GM18873 (cell line): Measurements from ENCODE around the gene CHID1.

ENCODE experiments used
- ATAC-seq: cut with Tn5 transposase; IDR thresholded peaks from one replicate; pipeline ENCODE4 v1.9.1; 2021; ENCODE audit warnings: mild to moderate bottlenecking, moderate library complexity, moderate number of reproducible peaks; ENCODE audit not compliant: unreplicated experiment, low FRiP score

CHID1 gene

GRCh38 chr11:910589-911030, at the start of gene CHID1:
Gene CHID1, minus strand, starts transcription at chr11:910810. Its CDS starts 5,994 bp downstream, at chr11:904816.
- peak; percentile 59 for ATAC-seq

DNA sequence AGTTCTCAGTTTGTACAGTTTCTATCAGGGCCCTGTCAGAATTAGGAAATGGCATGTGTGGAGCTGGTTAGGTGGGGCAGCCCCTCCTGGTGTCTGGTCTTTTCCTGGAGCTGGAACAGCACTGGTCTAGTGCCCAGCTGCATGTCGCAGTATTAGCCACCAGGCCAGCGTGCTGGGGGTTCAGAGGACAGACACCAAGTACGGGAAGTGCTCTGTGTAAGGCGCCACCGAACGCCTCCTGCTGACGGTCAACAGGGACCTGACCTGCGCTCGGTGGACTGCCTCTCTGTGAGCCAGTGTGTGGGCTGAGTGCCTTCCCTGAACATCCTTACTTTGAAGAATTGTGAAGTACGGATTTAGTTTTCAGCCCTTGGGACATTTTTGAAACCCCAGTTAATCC, 49.0 kb upstream of the CHID1 start:
- ATAC-seq = no peak

DNA sequence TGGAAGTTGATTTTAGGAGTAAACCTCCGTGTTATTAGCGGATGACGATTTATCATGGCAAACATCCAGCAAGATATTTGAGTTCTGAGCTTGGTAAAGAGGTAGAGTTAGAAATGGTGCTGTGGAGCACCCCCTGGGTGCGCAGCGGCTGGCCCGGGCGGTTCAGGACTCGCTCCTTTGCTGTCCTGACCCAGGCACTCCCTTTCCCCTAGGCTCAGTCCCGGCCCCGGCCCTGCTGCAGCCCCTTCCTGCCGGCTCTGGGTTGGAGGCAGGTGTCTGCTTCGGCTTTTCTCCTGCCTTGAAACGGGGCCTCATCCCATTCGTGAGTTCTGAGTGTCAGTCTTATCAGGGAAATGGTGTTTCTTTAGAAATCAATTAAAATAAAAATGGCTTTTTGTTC, 48.4 kb upstream of the CHID1 start:
- no peak for ATAC-seq

GRCh38 chr11:958101-958500, 47.5 kb upstream of the CHID1 start:
- ATAC-seq = no peak

- ATAC-seq = no peak
Measured at GRCh38 chr11:957212-957920, 46.8 kb upstream of the CHID1 start.

- no peak for ATAC-seq
Measured at GRCh38 chr11:955154-956063, 44.8 kb upstream of the CHID1 start.

- no peak for ATAC-seq
Measured at GRCh38 chr11:954392-955153, 44.0 kb upstream of the CHID1 start.

DNA sequence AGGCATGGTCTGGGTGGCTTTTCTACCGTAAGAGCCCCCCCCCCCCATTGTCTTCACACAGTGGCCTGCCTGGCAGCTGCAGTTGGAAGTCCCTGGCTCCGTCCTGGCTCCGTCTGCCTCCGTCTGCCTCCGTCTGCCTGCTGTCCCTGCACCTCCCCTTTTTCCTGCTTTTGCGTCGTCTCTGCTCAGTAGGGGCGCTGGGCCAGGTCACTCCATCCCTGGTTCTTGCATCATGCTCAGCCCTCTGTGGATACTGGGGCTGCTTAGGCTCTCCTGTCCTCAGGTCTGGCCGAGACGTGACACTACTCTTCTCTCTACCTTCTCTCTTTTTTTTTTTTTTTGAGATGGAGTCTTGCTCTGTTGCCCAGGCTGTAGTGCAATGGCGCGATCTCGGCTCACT, 42.9 kb upstream of the CHID1 start:
- ATAC-seq = no peak

DNA sequence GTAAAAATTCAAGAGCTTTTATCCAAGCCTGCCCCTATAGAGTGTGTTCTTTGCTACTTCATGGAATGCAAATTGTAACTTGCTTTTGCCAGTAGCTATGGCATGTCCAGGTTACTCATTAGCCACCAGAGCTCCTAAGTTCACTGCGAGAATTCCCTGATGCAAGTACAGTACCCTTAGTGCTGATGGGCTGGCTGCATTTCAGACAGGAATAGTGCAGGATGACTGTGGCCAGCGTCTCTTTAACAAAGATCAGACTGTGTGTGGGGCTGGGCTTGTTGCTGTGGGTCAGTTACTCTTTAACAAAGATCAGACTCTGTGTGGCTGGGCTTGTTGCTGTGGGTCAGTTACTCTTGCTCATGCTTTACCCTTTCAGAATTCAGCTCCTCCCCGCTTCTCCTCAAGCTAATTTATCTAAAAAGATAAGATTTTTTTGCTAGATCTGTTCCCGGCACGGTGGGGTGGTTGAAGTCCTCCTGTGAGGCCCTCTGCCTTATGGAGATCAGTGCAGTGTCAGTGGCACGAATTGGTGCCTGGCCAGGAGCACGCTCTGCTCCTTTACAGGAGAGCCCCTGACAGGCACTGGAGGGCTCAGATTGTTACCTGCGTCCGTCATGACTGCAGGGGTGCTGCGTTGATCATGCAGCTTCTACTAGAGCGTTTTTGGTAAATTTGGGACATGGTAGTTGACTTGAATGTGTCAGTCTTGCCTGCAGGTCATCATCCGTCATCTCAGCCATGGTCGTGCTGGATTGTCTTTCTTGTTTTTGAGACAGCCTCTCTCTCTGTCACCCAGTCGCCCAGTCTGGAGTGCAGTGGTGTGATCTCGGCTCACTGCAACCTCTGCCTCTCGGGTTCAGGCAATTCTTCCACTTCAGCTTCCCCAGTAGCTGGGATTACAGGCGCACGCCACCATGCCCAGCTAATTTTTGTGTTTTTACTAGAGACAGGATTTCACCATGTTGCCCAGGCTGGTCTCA, 42.1 kb upstream of the CHID1 start:
- ATAC-seq = no peak

- no peak for ATAC-seq
Measured at GRCh38 chr11:951507-951906, 40.9 kb upstream of the CHID1 start.

- no peak for ATAC-seq
Measured at GRCh38 chr11:947744-948143, 37.1 kb upstream of the CHID1 start.

DNA sequence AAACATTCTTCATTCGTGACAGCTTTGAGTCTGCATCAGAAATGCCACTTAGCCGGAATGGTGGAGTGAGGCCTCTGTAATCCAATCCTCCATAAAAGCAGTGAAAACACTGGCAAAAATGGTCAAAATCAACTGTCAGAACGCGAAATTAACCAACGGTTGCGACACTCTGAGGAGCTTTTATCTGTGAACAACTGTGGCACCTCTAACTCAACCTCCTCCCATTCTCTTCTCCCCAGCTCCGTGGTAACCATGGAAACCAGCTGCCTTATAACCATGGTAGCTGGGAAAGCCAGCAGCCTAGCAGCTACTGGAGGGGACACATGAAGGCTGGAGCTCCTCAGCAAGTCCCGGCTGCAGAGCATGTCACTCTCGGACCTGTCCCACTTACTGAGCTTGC, 35.4 kb upstream of the CHID1 start:
- no peak for ATAC-seq

- no peak for ATAC-seq
Measured at GRCh38 chr11:944711-945470, 34.3 kb upstream of the CHID1 start.

DNA sequence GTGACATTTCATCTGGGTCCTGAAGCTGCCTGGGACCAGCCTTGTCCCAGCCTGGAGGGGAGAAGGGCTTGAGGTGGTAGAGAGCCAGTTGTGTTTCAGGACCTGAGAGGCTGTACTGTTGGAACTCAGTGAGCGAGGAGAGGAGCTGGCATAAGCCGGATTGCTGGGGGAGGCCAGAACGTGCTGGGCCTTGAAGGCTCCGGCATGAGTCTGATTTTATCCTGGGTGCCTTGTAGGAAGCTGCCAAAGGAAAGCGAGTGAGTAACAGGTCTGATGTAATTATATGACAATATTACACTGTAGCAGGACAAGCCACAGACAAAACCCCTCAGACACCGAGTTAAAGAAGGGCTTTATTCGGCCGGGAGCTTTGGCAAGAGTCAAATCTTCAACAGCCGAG, 32.2 kb upstream of the CHID1 start:
- no peak for ATAC-seq

GRCh38 chr11:940496-941135, 30.0 kb upstream of the CHID1 start:
- ATAC-seq = no peak

DNA sequence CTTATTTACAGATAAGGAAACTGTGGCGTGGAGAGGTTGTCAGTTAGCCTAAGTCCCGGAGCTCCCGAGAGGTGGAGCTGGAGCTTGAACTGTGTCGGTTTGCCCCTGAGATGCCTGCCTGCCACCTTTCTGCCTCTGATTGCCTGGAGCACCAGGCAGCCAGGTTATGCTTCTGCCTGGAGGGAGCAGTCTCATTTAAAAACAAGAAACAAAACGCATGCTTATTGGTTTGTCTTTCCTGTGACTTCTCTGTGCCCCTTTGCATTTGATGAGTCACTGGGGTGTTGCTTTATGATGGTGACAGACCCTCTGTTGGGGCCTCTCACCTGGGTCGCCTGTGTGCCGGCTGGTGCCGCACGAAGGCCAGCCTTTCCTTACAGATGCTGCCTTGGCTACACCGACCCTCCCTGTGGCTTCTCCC, 27.2 kb upstream of the CHID1 start:
- ATAC-seq = no peak

GRCh38 chr11:936199-936598, 25.6 kb upstream of the CHID1 start:
- no peak for ATAC-seq

DNA sequence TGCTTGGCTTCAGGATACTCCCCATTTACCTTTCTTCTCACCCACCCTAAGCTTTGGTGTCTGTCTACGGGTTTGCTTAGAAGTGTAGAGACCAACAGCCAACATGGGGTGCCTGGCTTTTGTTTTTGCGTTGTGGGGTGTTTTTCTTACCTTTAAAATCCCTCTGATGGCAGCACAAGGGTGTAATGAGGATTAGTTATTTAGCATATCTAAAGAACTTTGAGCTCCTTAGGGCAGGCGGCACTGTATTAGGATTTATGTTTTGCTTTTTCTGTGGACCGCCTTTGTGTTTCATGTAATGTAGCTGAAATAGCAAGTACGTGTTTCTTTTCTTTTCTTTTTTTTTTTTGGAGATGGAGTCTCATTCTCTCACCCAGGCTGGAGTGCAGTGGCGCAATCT, 23.9 kb upstream of the CHID1 start:
- no peak for ATAC-seq

DNA sequence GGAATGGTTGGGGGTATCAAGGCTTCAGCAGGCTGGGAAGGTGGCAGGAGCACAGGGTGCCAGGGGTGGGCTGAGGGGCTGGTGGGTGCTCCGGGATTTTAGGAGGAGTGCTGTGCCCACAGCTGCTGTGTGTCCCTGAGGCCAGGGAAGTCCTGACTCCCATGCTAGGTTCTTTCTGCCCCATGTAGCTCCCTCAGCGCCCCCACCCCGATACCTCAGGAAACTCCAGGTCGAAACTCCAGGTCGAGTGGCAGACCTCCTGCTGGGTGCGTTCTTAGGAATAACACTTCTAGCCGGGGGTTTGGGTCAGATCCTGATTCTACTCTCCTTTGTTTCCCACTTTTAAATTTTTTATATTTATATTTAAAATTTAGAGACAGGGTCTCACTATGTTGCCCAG, 23.3 kb upstream of the CHID1 start:
- ATAC-seq = no peak
